Measurements from ENCODE around the gene TM9SF1. TPM values are rescaled to one million over a fixed set of nuclear protein-coding genes. Genes with fewer than 3 reads are reported as not detected.

The TM9SF1 gene
- total and polyA plus RNA-seq, 2 of the 13 experiments (the other 11 are each of a cell fraction or from before 2014, with no cell fraction given): 83.2 to 110 TPM

- TF ChIP-seq ZNF503 (CRISPR knock-in tag; IDR thresholded peaks at IDR 0.05) (no peak), ZNF761 (CRISPR knock-in tag; conservative IDR thresholded peaks at IDR 0.05) (no peak), PAWR (CRISPR knock-in tag; IDR thresholded peaks at IDR 0.05; ENCODE audit: borderline replicate concordance) (no peak), ZNF235 (CRISPR knock-in tag; IDR thresholded peaks at IDR 0.05; ENCODE audit: borderline replicate concordance) (no peak), ZNF143 (CRISPR knock-in tag; IDR thresholded peaks at IDR 0.05) (no peak), GLMP (CRISPR knock-in tag; IDR thresholded peaks at IDR 0.05; ENCODE audit: borderline replicate concordance) (no peak), GMEB1 (CRISPR knock-in tag; IDR thresholded peaks at IDR 0.05; ENCODE audit: borderline replicate concordance) (no peak), POLR2G (IDR thresholded peaks at IDR 0.05; ENCODE audit: low read depth, low read length) (peak; percentile 59; the same call in 1 of the 2 replicates), SIX4 (CRISPR knock-in tag; IDR thresholded peaks at IDR 0.05) (no peak), ZBTB8A (CRISPR knock-in tag; IDR thresholded peaks at IDR 0.05; ENCODE audit: borderline replicate concordance, low read depth) (no peak), ZNF616 (CRISPR knock-in tag; IDR thresholded peaks at IDR 0.05; ENCODE audit: low read depth) (no peak), FOXK1 (CRISPR knock-in tag; IDR thresholded peaks at IDR 0.05; ENCODE audit: borderline replicate concordance, low read depth) (no peak)
Measured at GRCh38 chr14:24211311-24211710, 16.1 kb upstream of the TM9SF1 start (continued).
